ENCODE results near the gene LRRC49.

DNA sequence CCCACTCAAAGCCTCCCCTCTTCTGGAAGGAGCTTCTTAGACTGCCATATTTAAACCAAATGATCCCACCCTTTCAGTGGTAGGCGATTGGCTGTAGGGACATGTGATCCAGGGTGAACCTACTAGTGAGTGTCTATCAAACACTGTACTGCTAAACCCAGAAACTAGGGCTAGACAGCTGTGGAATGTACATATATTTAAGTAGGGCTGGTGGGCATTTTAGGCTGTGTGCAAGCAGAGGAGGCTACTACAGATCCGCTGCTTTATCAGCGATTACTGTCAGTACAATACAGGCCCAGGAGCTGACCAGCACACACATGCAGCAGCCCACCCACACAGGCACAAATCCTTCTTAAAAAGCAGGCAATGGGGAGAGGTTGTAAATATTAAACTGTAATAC is 23.3 kb upstream of the LRRC49 start:
- no peak for TF ChIP-seq EZH2 (IDR thresholded peaks at IDR 0.05; ENCODE audit: borderline replicate concordance, low read depth, low read length, severe bottlenecking)
- TF ChIP-seq, protein P1, sequence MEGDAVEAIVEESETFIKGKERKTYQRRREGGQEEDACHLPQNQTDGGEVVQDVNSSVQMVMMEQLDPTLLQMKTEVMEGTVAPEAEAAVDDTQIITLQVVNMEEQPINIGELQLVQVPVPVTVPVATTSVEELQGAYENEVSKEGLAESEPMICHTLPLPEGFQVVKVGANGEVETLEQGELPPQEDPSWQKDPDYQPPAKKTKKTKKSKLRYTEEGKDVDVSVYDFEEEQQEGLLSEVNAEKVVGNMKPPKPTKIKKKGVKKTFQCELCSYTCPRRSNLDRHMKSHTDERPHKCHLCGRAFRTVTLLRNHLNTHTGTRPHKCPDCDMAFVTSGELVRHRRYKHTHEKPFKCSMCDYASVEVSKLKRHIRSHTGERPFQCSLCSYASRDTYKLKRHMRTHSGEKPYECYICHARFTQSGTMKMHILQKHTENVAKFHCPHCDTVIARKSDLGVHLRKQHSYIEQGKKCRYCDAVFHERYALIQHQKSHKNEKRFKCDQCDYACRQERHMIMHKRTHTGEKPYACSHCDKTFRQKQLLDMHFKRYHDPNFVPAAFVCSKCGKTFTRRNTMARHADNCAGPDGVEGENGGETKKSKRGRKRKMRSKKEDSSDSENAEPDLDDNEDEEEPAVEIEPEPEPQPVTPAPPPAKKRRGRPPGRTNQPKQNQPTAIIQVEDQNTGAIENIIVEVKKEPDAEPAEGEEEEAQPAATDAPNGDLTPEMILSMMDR (IDR thresholded peaks at IDR 0.05; ENCODE audit: borderline replicate concordance, extremely low read depth, low read length, poor library complexity, severe bottlenecking), result no peak

All from DND-41 (cell line).